ENCODE measurements around the gene MOK. TPM values are rescaled to one million over a fixed set of nuclear protein-coding genes. Genes with fewer than 3 reads are reported as not detected.
"Not testable (repeated sequence)": the region's sequence is repeated elsewhere in the genome, so short reads cannot be mapped to it uniquely, and the experiment has no call there.

Gene MOK
- total RNA-seq, 1 experiment from 2014 or later = 107 TPM

DNA sequence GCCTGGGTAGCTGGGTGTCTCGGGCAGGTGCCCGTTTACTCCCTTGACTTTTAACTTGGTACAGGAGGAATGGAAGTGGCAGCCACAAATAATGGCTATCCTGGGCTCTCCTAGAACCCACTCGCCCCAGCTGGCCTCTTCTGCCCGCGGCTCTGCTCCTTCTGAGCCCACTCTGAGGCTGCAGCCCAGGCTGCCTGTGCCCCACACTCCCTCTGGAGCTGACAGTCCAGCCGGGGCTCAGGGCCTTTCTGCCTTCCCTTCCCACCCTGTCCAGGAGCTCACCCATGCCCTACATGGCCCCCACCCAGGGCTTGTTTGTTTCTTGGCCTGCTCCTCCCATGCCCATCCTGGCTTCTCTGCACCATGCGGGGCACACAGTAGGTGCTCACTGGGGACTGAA, 30.2 kb upstream of the MOK start:
- no peaks in the 10 kb centered on the region for H3K27me3 Mint-ChIP-seq (ENCODE audit: unreplicated experiment)
- H3K27ac Mint-ChIP-seq (ENCODE audit: unreplicated experiment) = no peak overlapping the region
- CTCF ChIA-PET = interaction anchor here (0.6 kb wide), 1 partner anchor 30 kb away, joined by 4 read pairs; the partner anchor contains the start of gene MOK
- DNase-seq = no peak
- H3K9me3 Mint-ChIP-seq (ENCODE audit: low read depth, unreplicated experiment) = no peaks in the 10 kb centered on the region
- peaks cover 45% of the 10 kb centered on the region for H3K36me3 Mint-ChIP-seq (ENCODE audit: insufficient read depth, unreplicated experiment)
- BruUV-seq (replicated peaks) = no TSS peak
- TF ChIP-seq CTCF (IDR thresholded peaks at IDR 0.05; ENCODE audit: unreplicated experiment) = no peak
- no peaks in the 10 kb centered on the region for H3K4me1 Mint-ChIP-seq (ENCODE audit: low read depth, unreplicated experiment)
- no peak overlapping the region for H3K4me3 Mint-ChIP-seq (ENCODE audit: low read depth, unreplicated experiment)
- intact Hi-C loops (cut with micrococcal nuclease; ENCODE audit: unreplicated experiment) = no loop called here

DNA sequence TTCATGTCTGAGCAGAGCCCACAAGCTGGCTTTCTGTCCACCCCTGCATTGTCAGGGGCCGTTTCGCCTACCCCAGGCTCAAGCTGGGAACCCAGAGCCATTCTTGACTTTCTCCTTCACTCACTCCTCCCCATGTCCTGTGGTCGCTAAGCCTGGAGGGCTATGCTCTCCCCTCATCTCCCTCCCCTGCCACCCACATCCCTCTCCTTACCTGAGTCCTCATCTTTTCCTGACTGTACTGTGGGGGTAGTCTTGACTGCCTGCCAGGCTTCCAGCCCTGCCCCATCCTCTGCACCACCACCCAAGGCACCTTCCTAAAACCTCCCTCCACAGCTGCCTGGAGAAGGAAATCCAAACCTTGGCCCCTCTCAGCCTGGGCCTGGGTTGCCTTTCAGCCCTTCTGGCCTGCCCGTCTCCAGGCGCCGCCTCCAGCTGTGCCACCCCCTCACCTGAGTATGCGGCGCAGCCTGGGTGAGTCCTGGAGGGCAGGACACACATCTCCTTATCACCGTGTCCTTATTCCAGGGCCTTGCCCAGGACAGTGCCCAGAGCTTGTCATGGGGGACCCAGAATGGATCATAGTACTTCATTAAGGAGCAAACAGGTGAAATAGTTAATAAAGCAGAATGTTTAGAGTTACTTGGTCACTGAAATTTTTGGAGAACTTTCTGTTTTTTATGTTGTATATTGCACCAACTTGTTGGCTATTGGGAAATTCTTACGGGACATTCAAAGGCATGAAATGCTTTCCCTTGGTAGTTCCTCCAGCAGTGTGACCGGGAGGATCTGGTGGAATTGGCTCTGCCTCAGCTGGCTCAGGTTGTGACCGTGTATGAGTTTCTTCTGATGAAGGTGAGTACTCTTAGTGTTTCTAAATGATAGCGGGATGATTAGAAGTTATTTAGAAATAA, 29.1 kb upstream of the MOK start:
- no TSS peak for BruUV-seq (replicated peaks)
- DNase-seq = no peak
- Mint-ChIP-seq H3K9me3 (ENCODE audit: low read depth, unreplicated experiment) (no peaks in the 10 kb centered on the region), H3K4me3 (ENCODE audit: low read depth, unreplicated experiment) (no peak overlapping the region), H3K27me3 (ENCODE audit: unreplicated experiment) (no peaks in the 10 kb centered on the region), H3K4me1 (ENCODE audit: low read depth, unreplicated experiment) (no peaks in the 10 kb centered on the region), H3K36me3 (ENCODE audit: insufficient read depth, unreplicated experiment) (peaks cover 45% of the 10 kb centered on the region), H3K27ac (ENCODE audit: unreplicated experiment) (no peak overlapping the region)
- CTCF ChIA-PET = no interaction called here
- TF ChIP-seq CTCF (IDR thresholded peaks at IDR 0.05; ENCODE audit: unreplicated experiment) = no peak
- intact Hi-C loops (cut with micrococcal nuclease; ENCODE audit: unreplicated experiment) = no loop called here

- Mint-ChIP-seq H3K27ac (ENCODE audit: unreplicated experiment) (no peak overlapping the region), H3K36me3 (ENCODE audit: insufficient read depth, unreplicated experiment) (peaks cover 40% of the 10 kb centered on the region), H3K9me3 (ENCODE audit: low read depth, unreplicated experiment) (no peaks in the 10 kb centered on the region), H3K27me3 (ENCODE audit: unreplicated experiment) (no peaks in the 10 kb centered on the region), H3K4me1 (ENCODE audit: low read depth, unreplicated experiment) (no peaks in the 10 kb centered on the region), H3K4me3 (ENCODE audit: low read depth, unreplicated experiment) (no peak overlapping the region)
- no TSS peak for BruUV-seq (replicated peaks)
- intact Hi-C loops (cut with micrococcal nuclease; ENCODE audit: unreplicated experiment) = no loop called here
- no peak for DNase-seq
- CTCF ChIA-PET = no interaction called here
- no peak for TF ChIP-seq CTCF (IDR thresholded peaks at IDR 0.05; ENCODE audit: unreplicated experiment)
Measured at GRCh38 chr14:102333390-102333789, 28.4 kb upstream of the MOK start.

GRCh38 chr14:102330806-102331205, 25.8 kb upstream of the MOK start:
- CTCF ChIA-PET = no interaction called here
- Mint-ChIP-seq H3K27me3 (ENCODE audit: unreplicated experiment) (no peaks in the 10 kb centered on the region), H3K4me3 (ENCODE audit: low read depth, unreplicated experiment) (no peak overlapping the region), H3K4me1 (ENCODE audit: low read depth, unreplicated experiment) (no peaks in the 10 kb centered on the region), H3K36me3 (ENCODE audit: insufficient read depth, unreplicated experiment) (peaks cover 20% of the 10 kb centered on the region), H3K9me3 (ENCODE audit: low read depth, unreplicated experiment) (no peaks in the 10 kb centered on the region), H3K27ac (ENCODE audit: unreplicated experiment) (no peak overlapping the region)
- TF ChIP-seq CTCF (IDR thresholded peaks at IDR 0.05; ENCODE audit: unreplicated experiment) = no peak
- intact Hi-C loops (cut with micrococcal nuclease; ENCODE audit: unreplicated experiment) = no loop called here
- no peak for DNase-seq
- BruUV-seq (replicated peaks) = no TSS peak

DNA sequence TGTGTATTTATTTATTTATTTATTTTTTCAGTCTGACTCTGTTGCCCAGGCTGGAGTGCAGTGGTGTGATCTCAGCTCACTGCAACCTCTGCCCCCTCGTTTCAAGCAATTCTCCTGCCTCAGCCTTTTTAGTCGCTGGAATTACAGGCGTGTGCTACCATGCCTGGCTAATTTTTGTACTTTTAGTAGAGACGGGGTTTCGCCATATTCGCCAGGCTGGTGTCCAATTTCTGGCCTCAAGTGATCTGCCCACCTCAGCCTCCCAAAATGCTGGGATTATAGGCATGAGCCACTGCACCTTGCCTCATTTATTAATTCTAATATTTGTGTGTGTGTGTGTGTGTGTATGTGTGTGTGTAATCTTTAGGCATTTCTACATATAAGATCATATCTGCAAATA, 24.4 kb upstream of the MOK start:
- H3K27me3 Mint-ChIP-seq (ENCODE audit: unreplicated experiment); H3K9me3 Mint-ChIP-seq (ENCODE audit: low read depth, unreplicated experiment); H3K4me3 Mint-ChIP-seq (ENCODE audit: low read depth, unreplicated experiment); DNase-seq; BruUV-seq (replicated peaks); H3K4me1 Mint-ChIP-seq (ENCODE audit: low read depth, unreplicated experiment); H3K27ac Mint-ChIP-seq (ENCODE audit: unreplicated experiment); intact Hi-C loops (cut with micrococcal nuclease; ENCODE audit: unreplicated experiment): not testable (repeated sequence)
- CTCF ChIA-PET = interaction anchor here (0.6 kb wide), 1 partner anchor 246 kb away, joined by 3 read pairs; no protein-coding TSS in a partner anchor
- H3K36me3 Mint-ChIP-seq (ENCODE audit: insufficient read depth, unreplicated experiment) = peaks cover 19% of the 10 kb centered on the region
